MCF 10A (cell line): ENCODE measurements around the gene CRYGC. TPM values are rescaled to one million over a fixed set of nuclear protein-coding genes. Genes with fewer than 3 reads are reported as not detected.

Source experiments
- BruUV-seq: library from RNA; stranded (reverse); fragments of 400-500 nt; replicated peaks from 2 replicates; lab custom pipeline; 2021; lab: Mats Ljungman, UMichigan
- CTCF ChIA-PET: fragments of 300-600 bp; sonication (Branson Sonifier 250); formaldehyde crosslinking; extraction: SDS; loops from one replicate; lab custom pipeline; 2021; ENCODE audit warnings: antibody characterized with exemption, inconsistent platforms; lab: Yijun Ruan, JAX
- POLR2A ChIA-PET: fragments of 300-600, 350-650 bp; sonication (Branson Sonifier 250); formaldehyde crosslinking; extraction: SDS; loops from one replicate; lab custom pipeline; 2020; ENCODE audit warnings: antibody characterized with exemption, inconsistent platforms; lab: Yijun Ruan, JAX
- DNase-seq: peaks from one replicate; pipeline ENCODE4 v3.0.0-alpha.2; 2018; ENCODE audit not compliant: unreplicated experiment
- H3K27ac Mint-ChIP-seq: one replicate; pipeline ENCODE4 v1.8.0; 2022; ENCODE audit warnings: mild to moderate bottlenecking, low read depth, mixed read lengths; ENCODE audit not compliant: unreplicated experiment
- H3K27me3 Mint-ChIP-seq: one replicate; pipeline ENCODE4 v1.8.0; 2022; ENCODE audit warnings: mixed read lengths; ENCODE audit not compliant: insufficient read depth, unreplicated experiment
- H3K36me3 Mint-ChIP-seq: one replicate; pipeline ENCODE4 v1.8.0; 2022; ENCODE audit warnings: mild to moderate bottlenecking, moderate library complexity, mixed read lengths; ENCODE audit not compliant: insufficient read depth, unreplicated experiment
- H3K4me1 Mint-ChIP-seq: one replicate; pipeline ENCODE4 v1.8.0; 2022; ENCODE audit warnings: mixed read lengths; ENCODE audit not compliant: insufficient read depth, unreplicated experiment
- H3K4me3 Mint-ChIP-seq: one replicate; pipeline ENCODE4 v1.8.0; 2022; ENCODE audit warnings: mild to moderate bottlenecking, moderate library complexity, mixed read lengths; ENCODE audit not compliant: unreplicated experiment
- H3K9me3 Mint-ChIP-seq: one replicate; pipeline ENCODE4 v1.8.0; 2022; ENCODE audit warnings: mixed read lengths; ENCODE audit not compliant: unreplicated experiment
- intact Hi-C: fragments of 100-400 bp; cut with micrococcal nuclease; formaldehyde crosslinking; loops from 2 replicates; pipeline ENCODE4 v1.14.1; 2022
- total RNA-seq: library from RNA; stranded (reverse); gene quantifications from 2 replicates; pipeline ENCODE4 v1.2.3, GENCODE V29; 2022
- TF ChIP-seq, protein P1 (sequence below): fragments of 200-600 bp; IDR thresholded peaks from one replicate; pipeline ENCODE4 v1.8.0; 2022; ENCODE audit warnings: antibody characterized with exemption, mild to moderate bottlenecking; ENCODE audit not compliant: unreplicated experiment

The CRYGC gene
- total RNA-seq, 1 experiment from 2014 or later, result not detected

DNA sequence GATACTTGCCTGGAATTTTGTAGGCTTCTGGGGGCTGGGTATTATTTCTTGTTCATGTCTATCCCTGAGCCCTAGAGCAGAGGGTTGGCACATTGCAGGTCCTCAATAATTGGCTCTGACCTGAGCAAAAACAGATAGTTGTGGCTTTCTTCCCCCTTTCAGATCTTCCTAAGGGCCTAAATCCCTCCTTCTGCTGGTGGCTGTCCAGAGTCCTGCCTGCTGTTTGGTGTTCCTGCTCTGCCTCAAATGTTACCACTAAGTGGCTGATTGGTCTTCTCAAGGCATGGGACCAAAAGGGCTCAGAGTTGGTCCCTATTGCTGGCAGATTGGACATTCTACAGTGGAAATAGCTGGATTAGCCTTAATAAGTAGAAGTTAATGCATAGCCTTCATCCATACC is 17.4 kb upstream of the CRYGC start:
- Mint-ChIP-seq H3K4me3 (no peak overlapping the region), H3K4me1 (peaks cover 3% of the 10 kb centered on the region), H3K27me3 (no peaks in the 10 kb centered on the region), H3K36me3 (no peaks in the 10 kb centered on the region), H3K27ac (no peak overlapping the region), H3K9me3 (no peaks in the 10 kb centered on the region)
- ChIA-PET CTCF (interaction anchor here (1.0 to 1.4 kb wide), 2 partner anchors 28 to 107 kb away, joined by 3 to 10 read pairs; no protein-coding TSS in a partner anchor), POLR2A (no interaction called here)
- no TSS peak for BruUV-seq
- TF ChIP-seq, protein P1, sequence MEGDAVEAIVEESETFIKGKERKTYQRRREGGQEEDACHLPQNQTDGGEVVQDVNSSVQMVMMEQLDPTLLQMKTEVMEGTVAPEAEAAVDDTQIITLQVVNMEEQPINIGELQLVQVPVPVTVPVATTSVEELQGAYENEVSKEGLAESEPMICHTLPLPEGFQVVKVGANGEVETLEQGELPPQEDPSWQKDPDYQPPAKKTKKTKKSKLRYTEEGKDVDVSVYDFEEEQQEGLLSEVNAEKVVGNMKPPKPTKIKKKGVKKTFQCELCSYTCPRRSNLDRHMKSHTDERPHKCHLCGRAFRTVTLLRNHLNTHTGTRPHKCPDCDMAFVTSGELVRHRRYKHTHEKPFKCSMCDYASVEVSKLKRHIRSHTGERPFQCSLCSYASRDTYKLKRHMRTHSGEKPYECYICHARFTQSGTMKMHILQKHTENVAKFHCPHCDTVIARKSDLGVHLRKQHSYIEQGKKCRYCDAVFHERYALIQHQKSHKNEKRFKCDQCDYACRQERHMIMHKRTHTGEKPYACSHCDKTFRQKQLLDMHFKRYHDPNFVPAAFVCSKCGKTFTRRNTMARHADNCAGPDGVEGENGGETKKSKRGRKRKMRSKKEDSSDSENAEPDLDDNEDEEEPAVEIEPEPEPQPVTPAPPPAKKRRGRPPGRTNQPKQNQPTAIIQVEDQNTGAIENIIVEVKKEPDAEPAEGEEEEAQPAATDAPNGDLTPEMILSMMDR, result no peak
- no peak for DNase-seq
- intact Hi-C loops, result no loop called here

GRCh38 chr2:208146006-208146405 is 16.4 kb upstream of the CRYGC start, which contains the start of gene CRYGB:
CRYGB (minus strand) TSS chr2:208146158; CDS start chr2:208146120, 38 bp downstream.
- Mint-ChIP-seq H3K4me1 (peaks cover 7% of the 10 kb centered on the region), H3K27ac (no peak within 1 kb of the TSS)
- CTCF ChIA-PET, result interaction anchor here (1.4 kb wide), 1 partner anchor 29 kb away, joined by 10 read pairs; no protein-coding TSS in a partner anchor

GRCh38 chr2:208142925-208143799 is 13.5 kb upstream of the CRYGC start:
- H3K36me3 Mint-ChIP-seq, result no peaks in the 10 kb centered on the region
- H3K4me3 Mint-ChIP-seq, result no peak overlapping the region
- CTCF ChIA-PET, result interaction anchor here (0.5 to 3.4 kb wide), 7 partner anchors 17 to 231 kb away, joined by 3 to 13 read pairs (median 3); no protein-coding TSS in a partner anchor
- H3K27me3 Mint-ChIP-seq, result no peaks in the 10 kb centered on the region
- no peak overlapping the region for H3K27ac Mint-ChIP-seq
- TF ChIP-seq, protein P1, result no peak
- peaks cover 7% of the 10 kb centered on the region for H3K4me1 Mint-ChIP-seq
- peaks cover under 1% of the 10 kb centered on the region for H3K9me3 Mint-ChIP-seq
- no TSS peak for BruUV-seq
- DNase-seq, result no peak
- intact Hi-C loops, result no loop called here
- POLR2A ChIA-PET, result interaction anchor here (1.2 to 1.8 kb wide), 2 partner anchors 14 to 125 kb away, joined by 3 to 4 read pairs; no protein-coding TSS in a partner anchor

More at GRCh38 chr2:208146006-208146405, 16.4 kb upstream of the CRYGC start, which contains the start of gene CRYGB:
- intact Hi-C loops, result no loop called here
- Mint-ChIP-seq H3K4me3 (no peak within 1 kb of the TSS), H3K9me3 (no peaks in the 10 kb centered on the region), H3K27me3 (no peaks in the 10 kb centered on the region), H3K36me3 (no peaks in the 10 kb centered on the region)
- POLR2A ChIA-PET, result no interaction called here
- no peak for DNase-seq
- no TSS peak for BruUV-seq
- TF ChIP-seq, protein P1, result no peak

DNA sequence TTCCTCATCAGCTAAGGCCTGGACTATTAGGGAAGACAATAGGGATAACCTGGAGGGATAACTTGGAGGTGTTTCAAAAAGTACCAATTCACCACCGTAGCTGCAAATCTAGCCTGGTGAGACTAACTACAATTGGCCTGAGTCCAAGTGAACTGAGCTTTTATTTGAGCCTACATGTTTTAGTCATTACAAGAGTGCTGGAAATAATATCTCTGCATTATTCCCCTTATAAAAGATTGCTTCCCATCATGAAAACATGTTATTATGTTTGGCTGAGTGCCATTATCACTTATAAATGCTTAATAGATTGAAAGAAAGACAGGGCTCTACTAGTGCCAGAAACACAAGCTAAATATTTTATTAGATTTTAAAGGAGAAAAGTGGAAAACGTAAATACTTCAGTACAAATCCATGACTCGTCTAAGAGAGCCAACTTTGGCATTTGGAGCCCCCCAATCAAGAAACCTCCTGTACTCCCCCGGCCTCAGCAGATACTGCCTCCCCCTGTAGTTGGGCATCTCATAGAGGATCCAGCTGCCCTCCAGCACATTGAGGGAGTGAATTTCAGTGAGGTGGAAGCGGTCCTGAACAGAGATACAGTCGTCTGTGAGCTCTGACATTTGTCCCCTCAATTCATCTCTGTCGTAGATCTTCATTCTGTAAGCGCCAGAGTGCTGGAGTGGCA is 12.8 kb upstream of the CRYGC start:
- Mint-ChIP-seq H3K4me3 (no peak overlapping the region), H3K27me3 (no peaks in the 10 kb centered on the region), H3K4me1 (peaks cover 7% of the 10 kb centered on the region), H3K27ac (no peak overlapping the region), H3K36me3 (no peaks in the 10 kb centered on the region), H3K9me3 (peaks cover 9% of the 10 kb centered on the region)
- CTCF ChIA-PET, result interaction anchor here (0.5 to 3.4 kb wide), 7 partner anchors 12 to 170 kb away, joined by 3 to 13 read pairs (median 5); no protein-coding TSS in a partner anchor
- DNase-seq, result peak; percentile 17
- intact Hi-C loops, result no loop called here
- TF ChIP-seq, protein P1, result no peak
- POLR2A ChIA-PET, result interaction anchor here (1.2 to 1.8 kb wide), 2 partner anchors 14 to 126 kb away, joined by 3 to 4 read pairs; no protein-coding TSS in a partner anchor
- BruUV-seq, result no TSS peak
